ENCODE results near the gene KICS2. TPM values are rescaled to one million over a fixed set of nuclear protein-coding genes. Genes with fewer than 3 reads are reported as not detected.

The KICS2 gene
- polyA plus RNA-seq, 1 donor from 2014 or later: 0.83 TPM

- H3K36me3 ChIP-seq (ENCODE audit: insufficient read depth, low read length): no peaks in the 10 kb centered on the region
- no peaks in the 10 kb centered on the region for H3K79me2 ChIP-seq (replicated peaks; ENCODE audit: insufficient read depth, low read length)
- no peak overlapping the region for H3K9ac ChIP-seq (ENCODE audit: low read length)
- H3F3A ChIP-seq (ENCODE audit: insufficient read depth, low read length, poor library complexity, severe bottlenecking): no peaks in the 10 kb centered on the region
- no peaks in the 10 kb centered on the region for H3K27me3 ChIP-seq (ENCODE audit: insufficient read depth, low read depth, low read length)
- no peak overlapping the region for H2AFZ ChIP-seq (ENCODE audit: low read depth, low read length)
- no peaks in the 10 kb centered on the region for H4K20me1 ChIP-seq (ENCODE audit: insufficient read depth)
- no peak overlapping the region for H3K4me3 ChIP-seq (ENCODE audit: low read length)
- H3K27ac ChIP-seq (ENCODE audit: low read length): no peak overlapping the region
- no peaks in the 10 kb centered on the region for H3K9me3 ChIP-seq (ENCODE audit: low read length)
- TF ChIP-seq MXI1 (conservative IDR thresholded peaks at IDR 0.05; ENCODE audit: poor library complexity, severe bottlenecking): no peak
- no peaks in the 10 kb centered on the region for H3K9me2 ChIP-seq (ENCODE audit: insufficient read depth, low read length)
- no peak overlapping the region for H3K4me2 ChIP-seq (ENCODE audit: low read length)
These were observed 7.7 kb upstream of the KICS2 start for GRCh38 chr12:64229796-64230195.

- no peak for TF ChIP-seq REST (IDR thresholded peaks at IDR 0.05; ENCODE audit: borderline replicate concordance)
- no peak for TF ChIP-seq MXI1 (conservative IDR thresholded peaks at IDR 0.05; ENCODE audit: poor library complexity, severe bottlenecking)
- TF ChIP-seq TAF1 (IDR thresholded peaks at IDR 0.05; ENCODE audit: low read depth): no peak
- TF ChIP-seq EP300 (conservative IDR thresholded peaks at IDR 0.05; ENCODE audit: poor library complexity, severe bottlenecking): no peak
- no peak for TF ChIP-seq POLR2AphosphoS5 (IDR thresholded peaks at IDR 0.05)
- no peak for TF ChIP-seq SMC3 (conservative IDR thresholded peaks at IDR 0.05; ENCODE audit: poor library complexity)
- no peak for TF ChIP-seq RAD21 (conservative IDR thresholded peaks at IDR 0.05)
- no peak for TF ChIP-seq CTCF (IDR thresholded peaks at IDR 0.05; ENCODE audit: poor library complexity, severe bottlenecking)
- TF ChIP-seq EZH2 (IDR thresholded peaks at IDR 0.05; ENCODE audit: borderline replicate concordance, insufficient read depth, low read length, poor library complexity, severe bottlenecking): no peak
- no peak overlapping the region for H3K4me3 ChIP-seq (ENCODE audit: low read length)
- H3K27ac ChIP-seq (ENCODE audit: low read length): no peak overlapping the region
These were observed 7.1 kb upstream of the KICS2 start for GRCh38 chr12:64229240-64229639.

GRCh38 chr12:64225626-64226025, 3.5 kb upstream of the KICS2 start:
- H3K36me3 ChIP-seq (ENCODE audit: insufficient read depth, low read length): no peaks in the 10 kb centered on the region

More at GRCh38 chr12:64229240-64229639, 7.1 kb upstream of the KICS2 start:
- Histone ChIP-seq H4K20me1 (ENCODE audit: insufficient read depth) (no peaks in the 10 kb centered on the region), H3K4me2 (ENCODE audit: low read length) (no peak overlapping the region), H2AFZ (ENCODE audit: low read depth, low read length) (no peak overlapping the region), H3K36me3 (ENCODE audit: insufficient read depth, low read length) (no peaks in the 10 kb centered on the region), H3K27me3 (ENCODE audit: insufficient read depth, low read depth, low read length) (no peaks in the 10 kb centered on the region), H3K9ac (ENCODE audit: low read length) (no peak overlapping the region), H3K79me2 (replicated peaks; ENCODE audit: insufficient read depth, low read length) (no peaks in the 10 kb centered on the region), H3K9me2 (ENCODE audit: insufficient read depth, low read length) (no peaks in the 10 kb centered on the region), H3F3A (ENCODE audit: insufficient read depth, low read length, poor library complexity, severe bottlenecking) (no peaks in the 10 kb centered on the region), H3K9me3 (ENCODE audit: low read length) (no peaks in the 10 kb centered on the region)

More at GRCh38 chr12:64225626-64226025, 3.5 kb upstream of the KICS2 start:
- H3K79me2 ChIP-seq (replicated peaks; ENCODE audit: insufficient read depth, low read length): no peaks in the 10 kb centered on the region
- no peaks in the 10 kb centered on the region for H3K9me3 ChIP-seq (ENCODE audit: low read length)
- H3K27me3 ChIP-seq (ENCODE audit: insufficient read depth, low read depth, low read length): no peaks in the 10 kb centered on the region
- no peaks in the 10 kb centered on the region for H4K20me1 ChIP-seq (ENCODE audit: insufficient read depth)
- no peaks in the 10 kb centered on the region for H3K9me2 ChIP-seq (ENCODE audit: insufficient read depth, low read length)
- H3K4me3 ChIP-seq (ENCODE audit: low read length): no peak overlapping the region
- TF ChIP-seq MXI1 (conservative IDR thresholded peaks at IDR 0.05; ENCODE audit: poor library complexity, severe bottlenecking) (no peak), REST (IDR thresholded peaks at IDR 0.05; ENCODE audit: borderline replicate concordance) (no peak), EZH2 (IDR thresholded peaks at IDR 0.05; ENCODE audit: borderline replicate concordance, insufficient read depth, low read length, poor library complexity, severe bottlenecking) (no peak), EP300 (conservative IDR thresholded peaks at IDR 0.05; ENCODE audit: poor library complexity, severe bottlenecking) (no peak), TAF1 (IDR thresholded peaks at IDR 0.05; ENCODE audit: low read depth) (no peak), CTCF (IDR thresholded peaks at IDR 0.05; ENCODE audit: poor library complexity, severe bottlenecking) (no peak), POLR2AphosphoS5 (IDR thresholded peaks at IDR 0.05) (no peak), RAD21 (conservative IDR thresholded peaks at IDR 0.05) (no peak), SMC3 (conservative IDR thresholded peaks at IDR 0.05; ENCODE audit: poor library complexity) (no peak)
- H3F3A ChIP-seq (ENCODE audit: insufficient read depth, low read length, poor library complexity, severe bottlenecking): no peaks in the 10 kb centered on the region
- H3K4me2 ChIP-seq (ENCODE audit: low read length): no peak overlapping the region
- H2AFZ ChIP-seq (ENCODE audit: low read depth, low read length): no peak overlapping the region
- no peak overlapping the region for H3K9ac ChIP-seq (ENCODE audit: low read length)
- H3K27ac ChIP-seq (ENCODE audit: low read length): no peak overlapping the region
